HG03025 (cell line): Measurements from ENCODE around the gene FAM171A2.

Source experiments
- ATAC-seq: cut with Tn5 transposase; IDR thresholded peaks from one replicate; pipeline ENCODE4 v1.9.1; 2021; ENCODE audit warnings: mild to moderate bottlenecking, moderate library complexity; ENCODE audit not compliant: unreplicated experiment, low FRiP score

The FAM171A2 gene

GRCh38 chr17:44324571-44325275 lies 38.9 kb downstream of the FAM171A2 start, which contains the start of gene SLC25A39:
SLC25A39 (minus strand) TSS chr17:44324823; CDS start chr17:44323562, 1,261 bp downstream.
- peak; percentile 58 for ATAC-seq

GRCh38 chr17:44324092-44324570 lies 39.5 kb downstream of the FAM171A2 start:
- peak; percentile 9 for ATAC-seq

DNA sequence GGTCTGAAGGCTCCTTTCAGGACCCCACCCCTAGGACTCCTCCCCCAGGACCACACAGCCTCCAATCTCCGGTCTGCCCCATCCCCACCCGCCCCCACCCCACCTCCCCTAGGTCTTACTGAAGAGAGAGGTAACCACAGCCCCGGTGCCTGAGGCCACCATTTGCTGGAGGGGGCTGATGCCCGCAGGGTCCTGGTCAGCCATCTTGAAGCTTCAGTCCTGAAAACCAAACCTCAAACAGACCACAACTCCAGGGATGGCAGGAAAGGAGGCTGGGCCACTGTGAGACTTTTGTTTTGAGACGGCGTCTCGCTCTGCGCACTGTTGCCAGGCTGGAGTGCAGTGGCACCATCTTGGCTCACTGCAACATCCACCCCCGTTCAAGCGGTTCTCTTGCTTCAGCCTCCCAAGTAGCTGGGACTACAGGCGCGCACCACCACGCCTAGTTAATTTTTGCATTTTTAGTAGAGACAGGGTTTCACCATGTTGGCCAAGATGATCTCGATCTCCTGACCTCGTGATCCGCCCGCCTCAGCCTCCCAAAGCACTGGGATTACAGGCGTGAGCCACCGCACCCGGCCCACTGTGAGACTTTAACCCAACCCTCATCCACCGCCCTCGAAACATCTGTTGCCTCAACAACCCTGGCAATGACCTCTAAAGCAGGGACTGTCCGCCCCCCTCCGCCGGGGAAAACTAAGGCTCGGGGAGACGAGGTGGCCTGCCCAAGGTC lies 40.1 kb downstream of the FAM171A2 start:
- no peak for ATAC-seq

- no peak for ATAC-seq
Measured at GRCh38 chr17:44322236-44322895, 41.3 kb downstream of the FAM171A2 start.

- ATAC-seq, result no peak
Measured at GRCh38 chr17:44321246-44322120, 42.2 kb downstream of the FAM171A2 start.

DNA sequence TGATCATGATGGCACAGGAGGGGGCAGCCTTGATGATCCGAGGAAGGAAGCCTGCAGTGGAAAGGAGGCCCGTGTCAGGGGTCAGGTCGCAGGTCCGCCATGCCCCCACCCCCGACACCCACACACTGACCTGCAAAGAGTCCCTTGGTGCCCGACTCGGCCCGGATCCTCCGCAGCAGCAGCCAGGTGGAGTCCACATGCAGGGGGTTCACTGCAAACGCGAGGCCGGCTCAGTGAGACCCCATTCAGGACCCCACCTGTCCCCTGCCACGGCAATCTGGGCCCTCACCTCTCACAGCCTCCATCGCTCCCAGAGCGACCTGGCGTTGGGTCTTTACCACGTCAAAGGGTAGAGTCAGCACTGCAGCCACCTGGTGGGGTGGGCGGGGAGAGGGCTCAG lies 43.6 kb downstream of the FAM171A2 start:
- no peak for ATAC-seq

DNA sequence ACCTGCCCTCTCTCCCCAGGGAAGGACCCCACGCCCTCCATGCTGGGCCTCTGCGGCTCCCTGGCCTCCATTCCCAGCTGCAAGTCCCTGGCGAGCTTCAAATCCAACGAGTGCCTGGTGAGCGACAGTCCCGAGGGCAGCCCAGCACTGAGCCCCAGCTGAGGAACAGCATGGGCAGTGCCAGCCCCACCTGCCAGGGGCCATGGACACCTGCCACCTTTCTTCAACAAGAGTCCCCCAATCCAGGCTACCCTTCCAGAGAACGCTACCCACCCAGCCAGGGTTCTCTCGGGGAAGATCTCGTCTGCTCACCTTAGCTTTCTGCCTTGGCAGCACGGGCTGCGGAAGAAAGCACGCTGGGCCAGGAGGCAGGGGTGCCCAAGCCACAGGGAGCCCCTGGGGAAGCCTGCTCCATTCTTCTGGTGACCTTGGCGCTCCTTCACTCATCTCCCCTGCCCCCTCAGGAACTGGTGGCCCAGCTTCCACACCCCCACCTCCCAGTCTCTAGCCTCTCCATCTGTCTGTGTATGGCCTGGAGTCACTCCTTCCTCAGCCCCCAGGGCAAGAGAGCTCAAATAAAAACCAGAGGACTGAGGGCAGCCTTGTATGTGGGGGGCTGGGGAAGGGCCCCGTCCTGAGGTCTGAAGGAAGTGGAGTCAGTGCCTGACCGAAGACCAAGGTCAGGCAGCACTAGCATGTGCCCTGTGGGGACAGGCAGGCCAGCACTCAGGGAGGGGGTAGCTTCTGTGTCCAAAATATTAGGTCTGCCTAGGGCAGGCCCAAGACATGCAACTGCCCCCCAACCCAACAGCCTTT lies 45.4 kb downstream of the FAM171A2 start:
- no peak for ATAC-seq

DNA sequence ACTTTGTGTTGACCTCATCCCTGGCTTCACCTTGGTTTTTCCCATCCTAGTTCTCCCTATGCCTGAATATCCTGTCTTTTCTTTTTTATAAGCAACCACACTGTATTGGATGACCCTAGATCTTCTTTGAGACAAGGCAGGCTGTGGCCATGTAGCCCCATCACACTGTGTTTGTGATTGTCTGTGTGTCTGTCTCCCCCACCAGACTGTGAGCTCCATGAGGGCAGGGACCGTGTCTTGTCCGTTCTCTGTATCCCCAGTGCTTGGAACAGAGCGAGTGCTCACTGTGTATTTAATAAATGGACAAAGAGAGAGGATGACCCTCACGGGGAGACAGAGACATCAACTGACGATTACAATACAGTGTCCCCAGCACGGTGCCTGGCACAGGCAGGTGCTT lies 46.1 kb downstream of the FAM171A2 start:
- ATAC-seq, result no peak

DNA sequence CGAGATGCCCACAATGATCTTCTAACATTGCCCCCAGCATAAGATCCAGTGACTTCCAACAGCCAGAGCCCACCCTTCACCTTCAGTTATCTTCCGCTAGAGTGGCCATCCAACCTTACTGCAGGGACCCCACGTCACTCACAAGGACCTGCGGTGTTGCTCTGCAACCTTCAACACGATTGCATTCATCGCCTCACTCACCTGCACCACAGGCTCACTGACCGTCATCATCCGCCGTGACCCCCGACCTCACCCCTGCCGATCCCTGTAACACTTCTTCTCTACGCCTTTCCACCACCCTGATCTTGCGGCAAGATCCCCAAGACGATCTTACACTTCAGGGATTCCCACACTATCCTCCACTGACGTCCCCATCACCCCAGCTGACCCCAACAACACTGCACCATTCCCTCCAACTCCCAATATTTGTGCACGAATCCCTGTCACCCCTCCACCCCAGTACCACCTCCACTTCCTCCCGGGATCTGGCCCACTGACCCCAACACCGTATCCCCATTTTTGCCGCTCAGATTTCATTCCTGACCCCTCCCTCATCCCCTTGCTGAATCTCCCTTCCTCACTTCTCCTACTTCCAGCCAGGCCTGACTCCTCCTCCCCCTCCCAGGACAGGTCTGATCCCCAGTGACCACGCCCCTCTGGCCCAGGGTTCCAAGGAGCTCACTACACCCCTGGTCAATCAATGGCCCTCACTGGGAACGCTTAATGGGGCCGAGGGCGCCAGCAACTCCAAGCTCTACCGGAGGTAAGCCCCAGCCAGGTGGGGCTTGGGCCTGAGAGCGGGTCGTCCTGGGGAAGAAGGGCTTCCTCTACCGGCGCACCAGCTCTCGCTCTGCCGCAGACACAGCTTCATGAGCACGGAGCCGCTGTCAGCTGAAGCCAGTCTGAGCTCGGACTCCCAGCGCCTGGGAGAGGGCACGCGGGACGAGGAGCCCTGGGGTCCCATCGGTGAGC lies 47.6 kb downstream of the FAM171A2 start:
- no peak for ATAC-seq

- no peak for ATAC-seq
Measured at GRCh38 chr17:44314869-44315661, 48.6 kb downstream of the FAM171A2 start.

DNA sequence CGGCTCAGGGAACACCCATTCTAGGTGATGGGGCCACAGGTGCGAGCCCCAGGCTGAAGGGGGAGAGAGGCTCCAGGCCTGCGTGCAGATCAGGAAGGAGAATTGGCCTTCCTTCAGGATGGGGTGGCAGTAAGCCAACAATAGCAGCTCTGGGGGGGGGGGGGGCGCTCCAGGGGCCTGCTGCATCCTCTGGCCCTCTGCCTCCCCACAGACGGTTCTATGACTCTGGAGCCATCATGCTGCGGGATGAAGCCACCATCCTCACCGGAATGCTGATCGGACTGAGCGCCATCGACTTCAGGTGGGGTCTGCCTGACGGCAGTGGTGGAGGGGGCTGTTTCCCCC lies 49.2 kb downstream of the FAM171A2 start:
- no peak for ATAC-seq

DNA sequence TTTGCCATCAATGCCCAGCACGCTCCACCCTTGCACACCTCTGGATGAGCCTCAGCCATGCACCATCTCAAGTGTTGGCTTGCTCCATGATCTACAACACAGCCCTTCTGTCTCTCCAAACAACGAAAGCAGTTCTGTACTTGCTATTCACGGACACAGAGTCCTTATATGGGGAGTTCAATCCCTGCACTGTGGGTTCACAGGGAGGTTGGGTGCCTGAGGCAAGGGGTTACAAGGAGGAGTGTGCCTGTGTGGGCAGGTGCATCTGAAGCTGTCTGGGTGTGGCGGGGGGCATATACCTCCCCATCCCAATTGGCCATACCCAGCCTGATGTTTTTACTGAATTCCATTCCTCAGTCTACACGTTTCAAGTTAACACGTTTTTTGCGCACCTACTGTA lies 49.6 kb downstream of the FAM171A2 start:
- no peak for ATAC-seq

- no peak for ATAC-seq
Measured at GRCh38 chr17:44312396-44313104, 51.1 kb downstream of the FAM171A2 start.

DNA sequence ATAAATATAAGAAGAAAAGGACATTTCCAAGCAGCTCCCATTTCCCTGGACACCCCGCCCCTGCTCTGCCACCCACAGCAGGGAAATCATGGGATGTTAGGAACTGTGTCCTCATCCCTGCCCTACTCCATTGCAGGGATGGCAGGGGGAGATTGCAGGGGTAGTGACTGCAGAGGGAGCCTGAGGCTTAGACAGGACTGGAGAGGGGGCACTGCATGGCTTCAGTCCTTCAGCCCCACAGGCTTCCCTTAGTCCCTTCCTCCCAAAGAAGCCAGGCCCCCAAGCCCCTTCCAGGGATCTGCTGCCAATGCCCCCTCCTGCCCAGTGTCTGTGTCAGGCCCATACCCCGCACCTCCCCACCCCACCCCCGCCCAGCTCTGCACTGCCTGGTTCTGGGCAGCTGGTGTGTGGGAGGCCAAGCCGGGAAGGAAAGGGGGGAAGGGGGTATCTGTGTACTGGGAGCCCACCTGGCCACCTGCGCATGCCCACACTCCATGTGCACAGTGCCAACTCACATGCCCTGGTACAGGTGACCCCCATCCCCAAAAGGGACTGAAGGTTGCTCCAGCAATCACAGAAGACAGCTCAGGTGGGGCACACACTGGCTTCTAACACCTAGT lies 52.0 kb downstream of the FAM171A2 start:
- no peak for ATAC-seq

- no peak for ATAC-seq
Measured at GRCh38 chr17:44310609-44311376, 52.9 kb downstream of the FAM171A2 start.

GRCh38 chr17:44310188-44310587 lies 53.5 kb downstream of the FAM171A2 start:
- ATAC-seq, result no peak
